ENCODE data around the gene CNTNAP5.

CNTNAP5 gene

GRCh38 chr2:124921191-124921590 lies 896.1 kb downstream of the CNTNAP5 start:
- TF ChIP-seq CTCF (conservative IDR thresholded peaks at IDR 0.05; ENCODE audit: low read length): no peak
- DNase-seq (ENCODE audit: low read depth): no peak
- H3K4me3 ChIP-seq (ENCODE audit: low read length): no peak overlapping the region

- TF ChIP-seq CTCF (conservative IDR thresholded peaks at IDR 0.05; ENCODE audit: low read length): no peak
- DNase-seq (ENCODE audit: low read depth): no peak
- no peak overlapping the region for H3K4me3 ChIP-seq (ENCODE audit: low read length)
Measured at GRCh38 chr2:124923097-124923496, 898.0 kb downstream of the CNTNAP5 start.

DNA sequence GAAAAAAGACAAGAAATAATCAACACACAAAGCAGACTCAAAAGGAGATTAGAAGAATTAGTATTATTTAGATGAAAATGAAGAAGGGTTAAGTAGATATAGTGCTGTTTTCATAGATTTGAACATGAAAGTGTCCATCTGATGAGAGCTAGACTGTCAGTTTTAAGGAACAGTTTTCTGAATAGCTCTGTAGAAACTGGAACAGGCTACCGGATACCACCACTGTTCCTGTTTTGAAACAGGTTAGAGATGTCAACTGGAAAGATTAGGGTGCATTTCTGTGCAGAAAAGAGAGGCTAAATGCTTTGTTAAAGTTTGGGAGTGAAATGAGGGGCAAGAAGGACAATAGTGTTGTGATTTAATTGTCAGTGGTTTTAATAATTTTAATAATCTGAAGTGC lies 908.8 kb downstream of the CNTNAP5 start:
- no peak for TF ChIP-seq CTCF (conservative IDR thresholded peaks at IDR 0.05; ENCODE audit: low read length)
- DNase-seq (ENCODE audit: low read depth): no peak
- no peak overlapping the region for H3K4me3 ChIP-seq (ENCODE audit: low read length)

- DNase-seq (ENCODE audit: low read depth): no peak
- TF ChIP-seq CTCF (conservative IDR thresholded peaks at IDR 0.05; ENCODE audit: low read length): no peak
- no peak overlapping the region for H3K4me3 ChIP-seq (ENCODE audit: low read length)
Measured at GRCh38 chr2:124953921-124954320, 928.8 kb downstream of the CNTNAP5 start.

- no peak for TF ChIP-seq CTCF (conservative IDR thresholded peaks at IDR 0.05; ENCODE audit: low read length)
Measured at GRCh38 chr2:124959581-124959980, 934.5 kb downstream of the CNTNAP5 start.

GRCh38 chr2:124961132-124961531 lies 936.0 kb downstream of the CNTNAP5 start:
- no peak for TF ChIP-seq CTCF (conservative IDR thresholded peaks at IDR 0.05; ENCODE audit: low read length)
- DNase-seq (ENCODE audit: low read depth): no peak
- no peak overlapping the region for H3K4me3 ChIP-seq (ENCODE audit: low read length)

More at GRCh38 chr2:124959581-124959980, 934.5 kb downstream of the CNTNAP5 start:
- H3K4me3 ChIP-seq (ENCODE audit: low read length): no peak overlapping the region
- DNase-seq (ENCODE audit: low read depth): no peak

Measured in AG10803 (cell line).